Measurements from ENCODE around the gene RMRP.

RMRP gene

DNA sequence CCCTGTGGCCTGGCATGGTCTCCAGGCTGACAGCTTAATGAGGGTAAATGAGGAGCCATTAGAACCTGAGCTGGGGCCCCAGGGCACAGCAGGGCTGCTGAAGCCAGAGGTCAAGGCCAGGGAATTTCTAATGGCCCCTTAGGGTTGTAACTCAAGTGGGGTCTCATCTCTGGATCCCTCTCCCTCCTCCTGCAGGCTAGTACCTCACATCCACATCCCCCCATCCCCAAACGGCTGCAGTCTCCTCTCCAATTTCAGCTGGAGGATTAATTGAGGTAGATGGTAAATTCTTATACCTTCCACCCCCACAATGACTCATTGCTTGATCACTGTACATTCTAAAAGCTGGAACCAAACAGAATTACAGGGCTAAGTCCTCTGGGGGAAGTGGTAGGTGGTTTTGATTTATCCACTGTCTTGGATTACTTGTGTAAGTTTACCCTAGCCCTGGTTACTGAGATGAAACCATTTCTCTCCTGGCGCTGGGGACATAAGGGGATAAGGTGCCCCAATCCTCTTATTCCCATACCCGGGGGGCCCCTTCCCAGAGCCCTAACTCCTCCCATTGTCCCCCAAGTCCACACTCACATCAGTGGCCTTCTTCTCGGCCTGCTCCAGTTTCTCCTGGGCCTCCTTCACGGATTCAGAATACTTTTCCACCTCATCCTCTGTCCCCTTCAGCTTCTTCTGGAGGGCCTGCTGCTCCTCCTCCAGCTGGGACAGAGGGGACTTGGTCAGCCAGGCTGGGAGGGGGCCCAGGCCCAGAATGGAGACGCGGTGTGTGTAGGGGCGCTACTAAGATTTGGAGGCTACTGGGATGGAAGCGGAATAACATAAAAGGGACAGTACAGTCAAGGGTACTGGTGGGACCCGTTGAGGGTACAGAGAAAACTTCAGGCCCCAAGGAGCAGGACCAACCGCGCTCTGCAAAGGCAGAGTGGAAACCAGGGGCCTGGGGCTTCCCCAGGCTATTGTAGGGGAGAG lies 31.0 kb upstream of the RMRP start (continued):
- TF ChIP-seq, protein P1, sequence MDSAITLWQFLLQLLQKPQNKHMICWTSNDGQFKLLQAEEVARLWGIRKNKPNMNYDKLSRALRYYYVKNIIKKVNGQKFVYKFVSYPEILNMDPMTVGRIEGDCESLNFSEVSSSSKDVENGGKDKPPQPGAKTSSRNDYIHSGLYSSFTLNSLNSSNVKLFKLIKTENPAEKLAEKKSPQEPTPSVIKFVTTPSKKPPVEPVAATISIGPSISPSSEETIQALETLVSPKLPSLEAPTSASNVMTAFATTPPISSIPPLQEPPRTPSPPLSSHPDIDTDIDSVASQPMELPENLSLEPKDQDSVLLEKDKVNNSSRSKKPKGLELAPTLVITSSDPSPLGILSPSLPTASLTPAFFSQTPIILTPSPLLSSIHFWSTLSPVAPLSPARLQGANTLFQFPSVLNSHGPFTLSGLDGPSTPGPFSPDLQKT (IDR thresholded peaks at IDR 0.05; ENCODE audit: borderline replicate concordance, low read depth, low read length) = no peak
- no peak for TF ChIP-seq ZNF132 (tag by site-specific recombination; IDR thresholded peaks at IDR 0.05; ENCODE audit: borderline replicate concordance)
- TF ChIP-seq OSR2 (tag by site-specific recombination; IDR thresholded peaks at IDR 0.05) = 0 out of 2 replicates have a peak, but pooled peaks have one; percentile 10
- TF ChIP-seq, protein P2, sequence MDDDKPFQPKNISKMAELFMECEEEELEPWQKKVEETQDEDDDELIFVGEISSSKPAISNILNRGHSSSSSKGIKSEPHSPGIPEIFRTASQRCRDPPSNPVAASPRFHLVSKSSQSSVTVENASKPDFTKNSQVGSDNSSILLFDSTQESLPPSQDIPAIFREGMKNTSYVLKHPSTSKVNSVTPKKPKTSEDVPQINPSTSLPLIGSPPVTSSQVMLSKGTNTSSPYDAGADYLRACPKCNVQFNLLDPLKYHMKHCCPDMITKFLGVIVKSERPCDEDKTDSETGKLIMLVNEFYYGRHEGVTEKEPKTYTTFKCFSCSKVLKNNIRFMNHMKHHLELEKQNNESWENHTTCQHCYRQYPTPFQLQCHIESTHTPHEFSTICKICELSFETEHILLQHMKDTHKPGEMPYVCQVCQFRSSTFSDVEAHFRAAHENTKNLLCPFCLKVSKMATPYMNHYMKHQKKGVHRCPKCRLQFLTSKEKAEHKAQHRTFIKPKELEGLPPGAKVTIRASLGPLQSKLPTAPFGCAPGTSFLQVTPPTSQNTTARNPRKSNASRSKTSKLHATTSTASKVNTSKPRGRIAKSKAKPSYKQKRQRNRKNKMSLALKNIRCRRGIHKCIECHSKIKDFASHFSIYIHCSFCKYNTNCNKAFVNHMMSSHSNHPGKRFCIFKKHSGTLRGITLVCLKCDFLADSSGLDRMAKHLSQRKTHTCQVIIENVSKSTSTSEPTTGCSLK (tag by site-specific recombination; IDR thresholded peaks at IDR 0.05) = no peak
- TF ChIP-seq ZNF521 (tag by site-specific recombination; IDR thresholded peaks at IDR 0.05) = no peak
- TF ChIP-seq ZNF221 (tag by site-specific recombination; IDR thresholded peaks at IDR 0.05; ENCODE audit: borderline replicate concordance) = no peak
- TF ChIP-seq ZNF629 (tag by site-specific recombination; IDR thresholded peaks at IDR 0.05) = peak; percentile 19; the same call in 1 of the 2 replicates
- TF ChIP-seq, protein P3, sequence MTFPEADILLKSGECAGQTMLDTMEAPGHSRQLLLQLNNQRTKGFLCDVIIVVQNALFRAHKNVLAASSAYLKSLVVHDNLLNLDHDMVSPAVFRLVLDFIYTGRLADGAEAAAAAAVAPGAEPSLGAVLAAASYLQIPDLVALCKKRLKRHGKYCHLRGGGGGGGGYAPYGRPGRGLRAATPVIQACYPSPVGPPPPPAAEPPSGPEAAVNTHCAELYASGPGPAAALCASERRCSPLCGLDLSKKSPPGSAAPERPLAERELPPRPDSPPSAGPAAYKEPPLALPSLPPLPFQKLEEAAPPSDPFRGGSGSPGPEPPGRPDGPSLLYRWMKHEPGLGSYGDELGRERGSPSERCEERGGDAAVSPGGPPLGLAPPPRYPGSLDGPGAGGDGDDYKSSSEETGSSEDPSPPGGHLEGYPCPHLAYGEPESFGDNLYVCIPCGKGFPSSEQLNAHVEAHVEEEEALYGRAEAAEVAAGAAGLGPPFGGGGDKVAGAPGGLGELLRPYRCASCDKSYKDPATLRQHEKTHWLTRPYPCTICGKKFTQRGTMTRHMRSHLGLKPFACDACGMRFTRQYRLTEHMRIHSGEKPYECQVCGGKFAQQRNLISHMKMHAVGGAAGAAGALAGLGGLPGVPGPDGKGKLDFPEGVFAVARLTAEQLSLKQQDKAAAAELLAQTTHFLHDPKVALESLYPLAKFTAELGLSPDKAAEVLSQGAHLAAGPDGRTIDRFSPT (tag by site-specific recombination; IDR thresholded peaks at IDR 0.05) = peak; percentile 43; the same call in 1 of the 2 replicates
- TF ChIP-seq ZNF664 (tag by site-specific recombination; IDR thresholded peaks at IDR 0.05) = peak; percentile 67
- TF ChIP-seq ZNF394 (tag by site-specific recombination; IDR thresholded peaks at IDR 0.05; ENCODE audit: borderline replicate concordance) = peak; percentile 69; the same call in 1 of the 2 replicates
- no peak for TF ChIP-seq GLIS2 (tag by site-specific recombination; IDR thresholded peaks at IDR 0.05)
- no peak for TF ChIP-seq ZNF571 (tag by site-specific recombination; IDR thresholded peaks at IDR 0.05)
- TF ChIP-seq ZNF184 (tag by site-specific recombination; IDR thresholded peaks at IDR 0.05) = no peak
- no peak for TF ChIP-seq ZNF76 (tag by site-specific recombination; IDR thresholded peaks at IDR 0.05; ENCODE audit: borderline replicate concordance, low read depth)
- TF ChIP-seq, protein P4, sequence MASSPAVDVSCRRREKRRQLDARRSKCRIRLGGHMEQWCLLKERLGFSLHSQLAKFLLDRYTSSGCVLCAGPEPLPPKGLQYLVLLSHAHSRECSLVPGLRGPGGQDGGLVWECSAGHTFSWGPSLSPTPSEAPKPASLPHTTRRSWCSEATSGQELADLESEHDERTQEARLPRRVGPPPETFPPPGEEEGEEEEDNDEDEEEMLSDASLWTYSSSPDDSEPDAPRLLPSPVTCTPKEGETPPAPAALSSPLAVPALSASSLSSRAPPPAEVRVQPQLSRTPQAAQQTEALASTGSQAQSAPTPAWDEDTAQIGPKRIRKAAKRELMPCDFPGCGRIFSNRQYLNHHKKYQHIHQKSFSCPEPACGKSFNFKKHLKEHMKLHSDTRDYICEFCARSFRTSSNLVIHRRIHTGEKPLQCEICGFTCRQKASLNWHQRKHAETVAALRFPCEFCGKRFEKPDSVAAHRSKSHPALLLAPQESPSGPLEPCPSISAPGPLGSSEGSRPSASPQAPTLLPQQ (tag by site-specific recombination; IDR thresholded peaks at IDR 0.05) = peak; percentile 50
- TF ChIP-seq ZEB2 (tag by site-specific recombination; IDR thresholded peaks at IDR 0.05) = 0 out of 2 replicates have a peak, but pooled peaks have one; percentile 42

DNA sequence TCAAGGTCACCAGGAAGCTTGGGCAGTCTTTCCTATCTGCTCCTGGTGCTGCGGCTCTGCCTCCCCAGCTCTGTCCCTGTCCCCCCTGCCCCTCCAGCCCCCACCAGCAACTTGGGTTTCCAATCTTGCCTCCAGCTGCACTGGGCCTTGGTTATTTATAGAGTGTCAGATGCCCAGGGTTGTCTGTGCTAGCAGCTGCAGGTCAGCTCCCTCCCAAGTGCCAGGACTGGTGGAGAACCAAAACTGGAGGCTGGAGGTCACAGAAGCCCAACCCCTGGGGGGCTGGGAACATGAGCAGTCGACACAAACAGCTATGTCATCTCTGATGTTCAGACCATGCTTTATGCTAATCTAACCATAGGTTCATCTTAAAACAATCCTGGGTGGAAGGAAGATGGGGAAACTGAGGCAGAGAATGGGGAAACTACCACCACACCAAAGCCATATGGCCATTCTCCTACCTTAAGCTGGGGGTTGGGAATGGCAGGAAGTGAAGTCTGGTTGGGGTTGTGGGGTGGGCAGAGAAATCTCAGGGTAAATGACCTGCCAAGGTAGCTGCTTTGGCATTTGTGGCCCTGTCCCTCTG lies 30.2 kb upstream of the RMRP start:
- no peak overlapping the region for H3K4me3 ChIP-seq (ENCODE audit: low read depth, low read length)
- H3K9me3 ChIP-seq (ENCODE audit: control insufficient read depth, insufficient read depth, low read depth, low read length) = no peaks in the 10 kb centered on the region
- peaks cover 0 to 26% of the 10 kb centered on the region in 2 experiments; a peak in 1 of 3 replicates for H3K36me3 ChIP-seq (ENCODE audit: control insufficient read depth in 2 of 2, insufficient read depth in 1 of 2, low read length in 2 of 2)
- CTCF ChIA-PET = interaction anchor here (0.6 to 2.4 kb wide), 7 partner anchors 8 to 42 kb away, joined by 3 to 23 read pairs (median 5); partner anchors contain the start of genes ARHGEF39 and CCDC107
- no peak overlapping the region for H3K27ac ChIP-seq (ENCODE audit: extremely low read depth, low read depth, low read length)
- POLR2A ChIA-PET = interaction anchor here (0.8 to 2.3 kb wide), 7 partner anchors 9 to 43 kb away, joined by 3 to 7 read pairs (median 4); partner anchors contain the start of genes ARHGEF39, CCDC107 and RMRP
- peaks cover 3% of the 10 kb centered on the region; the same call in 1 of the 2 replicates for H3K4me1 ChIP-seq (ENCODE audit: control insufficient read depth, insufficient read depth, low read length)
- TF ChIP-seq ZNF837 (tag by site-specific recombination; IDR thresholded peaks at IDR 0.05) (no peak), GLIS2 (tag by site-specific recombination; IDR thresholded peaks at IDR 0.05) (no peak), ZNF202 (tag by site-specific recombination; IDR thresholded peaks at IDR 0.05; ENCODE audit: borderline replicate concordance) (no peak), SETDB1 (IDR thresholded peaks at IDR 0.05; ENCODE audit: insufficient read length, low read length) (no peak), ZNF621 (tag by site-specific recombination; IDR thresholded peaks at IDR 0.05) (no peak), ZNF248 (tag by site-specific recombination; IDR thresholded peaks at IDR 0.05) (no peak), ZNF394 (tag by site-specific recombination; IDR thresholded peaks at IDR 0.05; ENCODE audit: borderline replicate concordance) (no peak), KLF7 (tag by site-specific recombination; IDR thresholded peaks at IDR 0.05; ENCODE audit: borderline replicate concordance) (no peak)
- TF ChIP-seq, protein P5, sequence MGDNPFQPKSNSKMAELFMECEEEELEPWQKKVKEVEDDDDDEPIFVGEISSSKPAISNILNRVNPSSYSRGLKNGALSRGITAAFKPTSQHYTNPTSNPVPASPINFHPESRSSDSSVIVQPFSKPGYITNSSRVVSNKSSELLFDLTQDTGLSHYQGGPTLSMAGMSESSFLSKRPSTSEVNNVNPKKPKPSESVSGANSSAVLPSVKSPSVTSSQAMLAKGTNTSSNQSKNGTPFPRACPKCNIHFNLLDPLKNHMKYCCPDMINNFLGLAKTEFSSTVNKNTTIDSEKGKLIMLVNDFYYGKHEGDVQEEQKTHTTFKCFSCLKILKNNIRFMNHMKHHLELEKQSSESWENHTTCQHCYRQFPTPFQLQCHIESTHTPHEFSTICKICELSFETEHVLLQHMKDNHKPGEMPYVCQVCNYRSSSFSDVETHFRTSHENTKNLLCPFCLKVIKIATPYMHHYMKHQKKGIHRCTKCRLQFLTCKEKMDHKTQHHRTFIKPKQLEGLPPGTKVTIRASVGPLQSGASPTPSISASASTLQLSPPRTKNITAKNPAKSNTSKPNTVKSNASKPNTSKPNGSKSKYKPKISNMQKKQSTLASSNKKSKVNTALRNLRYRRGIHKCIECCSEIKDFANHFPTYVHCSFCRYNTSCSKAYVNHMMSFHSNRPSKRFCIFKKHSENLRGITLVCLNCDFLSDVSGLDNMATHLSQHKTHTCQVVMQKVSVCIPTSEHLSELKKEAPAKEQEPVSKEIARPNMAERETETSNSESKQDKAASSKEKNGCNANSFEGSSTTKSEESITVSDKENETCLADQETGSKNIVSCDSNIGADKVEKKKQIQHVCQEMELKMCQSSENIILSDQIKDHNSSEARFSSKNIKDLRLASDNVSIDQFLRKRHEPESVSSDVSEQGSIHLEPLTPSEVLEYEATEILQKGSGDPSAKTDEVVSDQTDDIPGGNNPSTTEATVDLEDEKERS (tag by site-specific recombination; IDR thresholded peaks at IDR 0.05) = no peak

Measured in HEK293 (cell line).